ENCODE measurements around the gene ZNF518A. TPM values are rescaled to one million over a fixed set of nuclear protein-coding genes. Genes with fewer than 3 reads are reported as not detected.

Gene ZNF518A
- total and polyA plus RNA-seq, 9 of the 15 experiments (the other 6 are each of a cell fraction or from before 2014, with no cell fraction given), result 6.3 to 30.0 (median 17.4) TPM

- TF ChIP-seq, protein P1, sequence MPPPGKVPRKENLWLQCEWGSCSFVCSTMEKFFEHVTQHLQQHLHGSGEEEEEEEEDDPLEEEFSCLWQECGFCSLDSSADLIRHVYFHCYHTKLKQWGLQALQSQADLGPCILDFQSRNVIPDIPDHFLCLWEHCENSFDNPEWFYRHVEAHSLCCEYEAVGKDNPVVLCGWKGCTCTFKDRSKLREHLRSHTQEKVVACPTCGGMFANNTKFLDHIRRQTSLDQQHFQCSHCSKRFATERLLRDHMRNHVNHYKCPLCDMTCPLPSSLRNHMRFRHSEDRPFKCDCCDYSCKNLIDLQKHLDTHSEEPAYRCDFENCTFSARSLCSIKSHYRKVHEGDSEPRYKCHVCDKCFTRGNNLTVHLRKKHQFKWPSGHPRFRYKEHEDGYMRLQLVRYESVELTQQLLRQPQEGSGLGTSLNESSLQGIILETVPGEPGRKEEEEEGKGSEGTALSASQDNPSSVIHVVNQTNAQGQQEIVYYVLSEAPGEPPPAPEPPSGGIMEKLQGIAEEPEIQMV (tag; conservative IDR thresholded peaks at IDR 0.05; ENCODE audit: low read depth), result no peak
- TF ChIP-seq TEAD2 (tag; IDR thresholded peaks at IDR 0.05), result no peak
- TF ChIP-seq SAFB2 (IDR thresholded peaks at IDR 0.05; ENCODE audit: borderline replicate concordance, low read depth, low read length, severe bottlenecking), result no peak
- no peak for TF ChIP-seq ZNF766 (CRISPR knock-in tag; conservative IDR thresholded peaks at IDR 0.05)
- TF ChIP-seq ZNF668 (CRISPR knock-in tag; IDR thresholded peaks at IDR 0.05), result no peak
- no peak for TF ChIP-seq TSC22D4 (tag; IDR thresholded peaks at IDR 0.05)
- no peak for TF ChIP-seq RBM34 (IDR thresholded peaks at IDR 0.05; ENCODE audit: borderline replicate concordance, insufficient read depth, low read length)
- TF ChIP-seq CHD7 (IDR thresholded peaks at IDR 0.05; ENCODE audit: low read depth, low read length), result no peak
- no peak for TF ChIP-seq L3MBTL2 (IDR thresholded peaks at IDR 0.05)
- no peak for TF ChIP-seq E2F6 (IDR thresholded peaks at IDR 0.05; ENCODE audit: borderline replicate concordance in 1 of 2, extremely low read depth in 1 of 2, insufficient read depth in 1 of 2, insufficient read length in 1 of 2, low read depth in 1 of 2, low read length in 1 of 2, poor library complexity in 1 of 2, severe bottlenecking in 1 of 2)
- TF ChIP-seq ZEB2 (IDR thresholded peaks at IDR 0.05), result no peak
- TF ChIP-seq SREBF1 (IDR thresholded peaks at IDR 0.05; ENCODE audit: borderline replicate concordance, low read depth, low read length), result no peak
- TF ChIP-seq KDM1A (IDR thresholded peaks at IDR 0.05), result no peak
These were observed 39.7 kb upstream of the ZNF518A start (continued) for GRCh38 chr10:96090463-96090800.
